NOMO-1 treated with dmso at 0.1 percent for 144 hours (cell line): ENCODE data around the gene CLCN2.

Experiments
- DNase-seq: peaks from one replicate; lab custom pipeline; 2025; ENCODE audit not compliant: unreplicated experiment; lab: John Stamatoyannopoulos, UW

Gene CLCN2

DNA sequence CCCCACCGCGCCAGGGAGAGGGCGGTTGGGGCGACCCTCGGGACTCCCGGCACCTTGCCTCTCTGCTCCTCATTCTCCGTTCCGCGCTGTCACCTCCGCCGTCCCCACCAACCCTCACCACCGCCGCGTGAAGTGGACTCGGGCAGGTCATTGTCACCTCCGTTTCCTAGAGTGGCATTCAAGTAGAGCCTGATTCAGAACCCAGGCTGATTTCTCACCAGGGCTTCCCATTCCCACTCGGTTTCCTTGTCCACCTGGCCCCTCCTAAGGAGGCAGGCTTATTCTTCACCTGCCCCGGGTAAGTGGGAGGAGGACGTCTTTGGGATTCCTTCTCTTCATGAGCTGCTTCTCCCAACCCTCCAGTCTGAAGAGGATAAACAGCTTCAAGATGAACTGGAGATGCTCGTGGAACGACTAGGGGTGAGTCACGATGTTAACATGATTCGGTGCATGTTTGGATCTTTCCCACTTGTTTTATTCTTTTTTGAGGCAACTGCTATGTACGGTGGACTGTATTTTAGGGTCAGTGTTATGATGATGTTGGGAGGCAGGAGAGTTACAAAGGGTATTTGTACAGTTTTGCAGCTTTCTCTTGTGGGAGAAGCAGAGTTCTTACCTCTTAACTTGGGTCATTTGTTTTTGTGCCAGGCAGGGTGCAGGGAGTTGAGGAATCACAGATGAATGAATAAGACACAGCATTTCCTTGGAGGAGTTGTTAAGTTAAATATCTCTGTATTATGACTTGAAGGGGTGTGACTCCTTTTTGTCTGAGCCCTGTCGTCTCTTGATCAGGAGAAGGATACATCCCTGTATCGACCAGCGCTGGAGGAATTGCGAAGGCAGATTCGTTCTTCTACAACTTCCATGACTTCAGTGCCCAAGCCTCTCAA is 61.7 kb downstream of the CLCN2 start:
- DNase-seq: no peak

- peak; percentile 98 for DNase-seq
These were observed 62.5 kb downstream of the CLCN2 start, which contains the start of gene PSMD2 for GRCh38 chr3:184298759-184299487. TSS of gene PSMD2 (plus strand) at chr3:184299241. CDS start at chr3:184299267, 26 bp downstream.

DNA sequence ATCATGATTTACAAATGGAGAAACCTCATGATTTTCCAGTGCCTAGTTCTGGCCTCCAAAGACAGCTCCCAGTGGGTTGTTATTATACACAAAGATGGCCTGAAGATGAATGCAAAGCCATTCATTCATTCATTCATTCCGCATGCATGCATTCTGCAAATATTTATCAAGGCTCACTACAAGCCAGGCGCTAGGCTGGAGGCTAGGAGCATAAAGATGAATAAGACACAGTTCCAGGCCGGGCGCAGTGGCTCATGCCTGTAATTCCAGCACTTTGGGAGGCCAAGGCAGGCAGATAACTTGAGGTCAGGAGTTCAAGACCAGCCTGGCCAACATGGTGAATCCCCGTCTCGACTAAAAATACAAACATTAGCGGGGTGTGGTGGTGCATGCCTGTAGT is 64.8 kb downstream of the CLCN2 start:
- DNase-seq: no peak
